ENCODE results near the gene PHACTR3. TPM values are rescaled to one million over a fixed set of nuclear protein-coding genes. Genes with fewer than 3 reads are reported as not detected.

PHACTR3 gene
- polyA plus RNA-seq, 3 donors from 2014 or later, result not detected

DNA sequence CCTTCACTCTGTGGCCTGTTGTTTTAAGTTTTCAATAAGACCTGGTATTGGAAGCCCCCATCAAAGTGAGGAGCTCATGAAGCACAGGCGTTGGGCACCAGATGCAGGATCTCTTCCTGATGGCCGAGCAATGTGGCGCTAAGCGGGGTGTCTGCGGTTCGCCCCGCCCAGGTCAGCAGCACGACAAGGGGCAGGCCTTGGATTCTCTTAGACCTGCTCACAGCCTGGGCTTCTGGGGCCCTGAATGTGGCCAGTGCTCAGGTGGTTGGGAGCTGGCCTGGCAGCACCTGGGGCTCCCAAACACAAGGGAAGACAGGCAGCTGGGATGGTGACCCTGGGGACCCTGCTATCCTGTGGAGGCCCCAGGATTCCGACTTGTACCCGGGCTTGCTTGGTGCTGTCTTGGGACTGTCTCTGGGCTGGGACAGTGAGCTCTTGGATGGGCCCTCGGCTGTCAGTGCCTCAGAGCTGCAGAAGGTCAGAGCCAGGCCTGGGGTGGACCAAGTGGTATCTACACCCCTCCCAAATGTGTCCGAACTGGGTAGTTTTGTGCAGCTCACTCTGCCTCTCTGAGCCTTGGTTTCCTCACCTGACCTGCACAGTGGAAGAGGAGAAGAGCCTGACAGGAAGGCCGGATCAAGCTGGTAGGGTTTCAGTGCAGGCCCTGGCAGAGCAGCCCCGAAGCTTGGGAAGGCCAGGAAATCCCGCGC lies 69.1 kb downstream of the PHACTR3 start:
- Mint-ChIP-seq H3K9me3 (no peaks in the 10 kb centered on the region), H3K4me1 (no peaks in the 10 kb centered on the region), H3K27ac (no peak overlapping the region), H3K4me3 (no peak overlapping the region), H3K36me3 (no peaks in the 10 kb centered on the region), H3K27me3 (ENCODE audit: low read depth in 3 of 3) (peaks cover 2 to 6% (median 3%) of the 10 kb centered on the region in 3 donors)
- DNase-seq, result no peak

DNA sequence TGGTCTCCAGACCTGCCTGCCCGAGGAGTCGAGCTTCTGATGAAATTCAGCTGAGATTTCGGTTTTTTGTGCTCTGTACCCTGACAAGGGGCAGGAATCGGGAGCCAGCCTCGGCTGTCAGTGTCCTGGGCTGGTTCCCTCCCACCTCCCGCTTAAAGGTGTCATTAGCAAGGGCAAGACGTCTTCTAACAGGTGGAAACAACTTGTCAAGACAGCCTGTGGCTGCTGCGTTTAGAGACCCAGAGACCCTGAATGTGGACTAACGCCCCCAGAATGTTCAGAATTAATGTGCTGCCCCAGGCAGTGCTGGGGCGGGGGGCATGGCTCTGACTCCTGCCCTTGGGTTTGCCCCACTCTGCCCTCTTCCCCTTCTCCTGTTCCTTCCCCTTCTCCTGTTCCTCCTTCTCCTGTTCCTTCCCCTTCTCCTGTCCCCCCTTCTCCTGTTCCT lies 69.7 kb downstream of the PHACTR3 start:
- no peaks in the 10 kb centered on the region for H3K36me3 Mint-ChIP-seq
- peaks cover 3 to 6% (median 3%) of the 10 kb centered on the region in 3 donors for H3K27me3 Mint-ChIP-seq (ENCODE audit: low read depth in 3 of 3)

DNA sequence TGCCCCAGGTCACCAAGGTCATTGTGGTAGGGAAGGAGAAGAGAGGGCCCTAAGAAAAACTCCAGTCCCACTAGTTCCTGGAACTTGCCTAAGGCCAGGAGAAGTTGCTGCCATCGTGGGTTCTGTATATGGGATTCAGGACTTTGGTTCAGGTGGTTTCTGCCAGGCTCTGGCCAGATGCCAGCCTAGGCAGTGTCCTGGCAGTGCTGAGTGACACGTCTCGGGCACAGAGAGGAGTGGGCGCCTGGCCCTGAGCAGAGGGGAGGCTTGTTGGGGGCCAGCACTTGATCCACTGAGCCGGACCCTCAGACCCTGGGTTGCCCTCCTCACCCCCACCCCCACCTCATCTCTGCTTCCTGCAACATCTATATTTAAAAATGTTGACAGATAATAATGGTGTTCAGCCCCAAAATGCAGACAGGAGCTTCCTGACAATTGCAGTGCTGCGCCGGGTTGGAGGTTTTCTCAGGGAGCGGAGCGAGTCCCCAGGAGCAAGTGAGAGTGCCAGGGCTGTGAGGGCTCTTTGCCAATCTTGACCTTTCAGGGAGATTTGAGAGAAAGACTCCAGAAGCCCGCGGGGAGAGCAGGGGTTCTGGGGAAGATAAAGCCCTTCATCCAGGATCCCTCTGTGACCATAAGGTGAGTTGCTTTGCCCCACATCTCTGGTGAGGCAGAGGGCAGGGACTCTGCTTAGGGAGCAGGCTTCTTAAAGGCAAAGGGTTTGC lies 71.9 kb downstream of the PHACTR3 start:
- H3K9me3 Mint-ChIP-seq, result no peaks in the 10 kb centered on the region

More for the DNA sequence above, 69.7 kb downstream of the PHACTR3 start:
- no peak overlapping the region for H3K4me3 Mint-ChIP-seq
- H3K4me1 Mint-ChIP-seq, result no peaks in the 10 kb centered on the region
- no peaks in the 10 kb centered on the region for H3K9me3 Mint-ChIP-seq
- H3K27ac Mint-ChIP-seq, result no peak overlapping the region
- no peak for DNase-seq

DNA sequence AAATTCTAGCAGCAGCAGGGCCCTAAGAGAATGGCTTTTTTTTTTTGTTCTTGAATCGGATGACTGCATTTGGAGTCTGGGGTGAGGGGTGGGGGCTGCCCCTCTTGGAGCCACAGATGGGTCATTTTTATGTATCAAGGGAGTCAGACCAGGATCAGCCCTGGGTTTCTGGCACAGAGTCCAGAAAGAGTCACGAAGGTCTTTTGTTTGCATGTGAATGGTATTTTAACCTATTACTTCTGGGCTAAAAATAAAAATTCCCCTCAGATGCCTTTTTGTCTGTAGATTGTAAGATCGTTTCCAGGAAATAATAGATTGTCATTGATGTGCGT lies 72.5 kb downstream of the PHACTR3 start:
- no peaks in the 10 kb centered on the region for H3K4me1 Mint-ChIP-seq
- no peaks in the 10 kb centered on the region for H3K9me3 Mint-ChIP-seq
- no peak overlapping the region for H3K27ac Mint-ChIP-seq
- H3K27me3 Mint-ChIP-seq (ENCODE audit: low read depth in 3 of 3), result peaks cover 2 to 6% (median 3%) of the 10 kb centered on the region in 3 donors
- DNase-seq, result no peak
- no peak overlapping the region for H3K4me3 Mint-ChIP-seq
- H3K36me3 Mint-ChIP-seq, result no peaks in the 10 kb centered on the region

More for the DNA sequence above, 71.9 kb downstream of the PHACTR3 start:
- peaks cover 2 to 6% (median 3%) of the 10 kb centered on the region in 3 donors for H3K27me3 Mint-ChIP-seq (ENCODE audit: low read depth in 3 of 3)
- no peak overlapping the region for H3K27ac Mint-ChIP-seq
- H3K4me1 Mint-ChIP-seq, result no peaks in the 10 kb centered on the region
- no peaks in the 10 kb centered on the region for H3K36me3 Mint-ChIP-seq
- DNase-seq, result no peak
- no peak overlapping the region for H3K4me3 Mint-ChIP-seq

DNA sequence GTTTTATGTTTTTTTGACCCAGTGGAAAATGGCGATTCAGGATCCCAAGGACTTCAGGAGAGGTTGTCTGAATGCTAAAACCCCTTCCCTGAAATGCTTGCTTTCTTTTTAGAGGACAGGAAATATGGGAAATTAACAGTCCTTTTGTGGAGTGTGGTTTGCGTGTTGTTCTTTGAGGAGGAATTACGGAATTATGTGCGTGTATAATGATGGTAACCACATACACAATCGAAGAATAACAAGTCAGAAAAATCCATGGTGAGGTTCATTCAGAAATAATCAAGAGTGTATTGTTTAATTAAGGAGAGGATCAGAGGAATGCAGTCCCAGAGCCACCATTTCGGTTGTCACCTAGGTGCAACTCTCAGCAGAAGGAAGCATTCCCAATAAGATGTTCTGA lies 73.2 kb downstream of the PHACTR3 start:
- no peak overlapping the region for H3K4me3 Mint-ChIP-seq
- peaks cover 0 to 6% (median 2%) of the 10 kb centered on the region in 3 donors for H3K27me3 Mint-ChIP-seq (ENCODE audit: low read depth in 3 of 3)
- H3K36me3 Mint-ChIP-seq, result no peaks in the 10 kb centered on the region
- no peak overlapping the region for H3K27ac Mint-ChIP-seq
- no peaks in the 10 kb centered on the region for H3K9me3 Mint-ChIP-seq
- H3K4me1 Mint-ChIP-seq, result no peaks in the 10 kb centered on the region
- no peak for DNase-seq

DNA sequence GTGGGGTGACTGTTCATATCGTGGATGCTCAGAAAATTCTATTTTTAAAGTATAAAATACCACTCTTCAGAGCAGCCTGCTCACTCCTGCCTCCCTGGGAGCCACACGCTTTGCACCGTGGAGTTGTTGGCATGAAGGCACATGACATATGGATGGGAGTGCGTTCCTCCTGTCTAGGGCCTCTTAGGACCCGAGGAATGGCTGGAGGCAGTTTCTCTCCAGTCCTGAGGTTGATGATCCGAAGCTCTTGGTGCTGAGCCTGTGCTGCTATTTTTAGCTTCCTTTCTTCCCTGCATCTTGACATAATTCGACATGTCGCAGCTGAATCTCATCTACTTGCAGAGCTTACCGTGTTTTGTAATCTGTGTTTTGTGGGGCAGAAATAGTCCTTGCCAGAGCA lies 73.9 kb downstream of the PHACTR3 start:
- Mint-ChIP-seq H3K27me3 (ENCODE audit: low read depth in 3 of 3) (peaks cover 0 to 4% (median 2%) of the 10 kb centered on the region in 3 donors), H3K4me1 (no peaks in the 10 kb centered on the region), H3K27ac (no peak overlapping the region), H3K4me3 (no peak overlapping the region), H3K9me3 (no peaks in the 10 kb centered on the region), H3K36me3 (no peaks in the 10 kb centered on the region)
- DNase-seq, result no peak

DNA sequence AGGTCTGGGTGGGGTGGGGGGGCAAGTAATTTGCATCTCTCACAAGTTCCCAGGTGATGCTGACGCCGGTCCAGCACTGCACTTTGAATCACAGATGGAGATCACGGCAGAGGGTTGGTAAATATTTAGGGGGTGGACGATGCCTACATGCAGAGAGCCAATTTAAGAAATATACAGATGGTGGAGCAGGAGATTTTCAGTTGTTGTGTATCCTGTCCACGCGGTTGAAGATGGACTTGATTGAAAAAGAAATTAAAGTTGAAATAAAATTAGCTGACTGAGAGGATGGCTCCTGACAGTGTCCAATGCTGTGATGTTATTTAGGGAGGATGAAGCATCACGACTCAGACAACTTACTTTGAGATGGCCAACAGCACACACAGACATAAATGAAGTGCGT lies 74.6 kb downstream of the PHACTR3 start:
- Mint-ChIP-seq H3K27me3 (ENCODE audit: low read depth in 3 of 3) (peaks cover 0 to 2% (median 0%) of the 10 kb centered on the region in 3 donors), H3K27ac (no peak overlapping the region), H3K4me1 (no peaks in the 10 kb centered on the region), H3K36me3 (no peaks in the 10 kb centered on the region), H3K9me3 (no peaks in the 10 kb centered on the region), H3K4me3 (no peak overlapping the region)
- DNase-seq, result no peak

DNA sequence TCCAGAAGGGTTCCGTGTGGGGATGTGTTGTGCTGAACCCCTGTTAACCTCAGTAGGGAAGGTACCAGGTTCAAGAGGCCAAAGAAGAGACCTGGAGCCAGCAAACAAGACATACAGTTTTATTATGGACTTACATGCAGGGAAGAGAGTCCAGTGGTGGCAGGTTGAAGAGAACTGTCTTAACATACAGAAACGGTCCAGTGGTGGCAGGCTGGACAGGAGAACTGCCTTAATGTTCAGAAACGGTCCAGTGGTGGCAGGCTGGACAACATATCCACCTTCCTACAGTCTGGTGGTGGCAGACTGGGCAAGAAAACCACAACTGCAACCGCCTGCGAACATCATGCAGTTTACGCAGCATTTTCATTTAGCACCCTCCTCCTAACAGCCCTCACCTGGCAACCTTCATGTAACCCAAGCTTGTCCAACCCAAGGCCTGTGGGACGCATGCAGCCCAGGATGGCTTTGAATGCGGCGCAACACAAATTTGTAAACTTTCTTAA lies 75.9 kb downstream of the PHACTR3 start:
- no peak overlapping the region for H3K27ac Mint-ChIP-seq
- H3K4me3 Mint-ChIP-seq, result no peak overlapping the region
- H3K36me3 Mint-ChIP-seq, result no peaks in the 10 kb centered on the region
- no peak for DNase-seq
- H3K27me3 Mint-ChIP-seq (ENCODE audit: low read depth in 3 of 3), result peaks cover 0 to 2% (median 0%) of the 10 kb centered on the region in 3 donors
- no peaks in the 10 kb centered on the region for H3K9me3 Mint-ChIP-seq
- H3K4me1 Mint-ChIP-seq, result no peaks in the 10 kb centered on the region

DNA sequence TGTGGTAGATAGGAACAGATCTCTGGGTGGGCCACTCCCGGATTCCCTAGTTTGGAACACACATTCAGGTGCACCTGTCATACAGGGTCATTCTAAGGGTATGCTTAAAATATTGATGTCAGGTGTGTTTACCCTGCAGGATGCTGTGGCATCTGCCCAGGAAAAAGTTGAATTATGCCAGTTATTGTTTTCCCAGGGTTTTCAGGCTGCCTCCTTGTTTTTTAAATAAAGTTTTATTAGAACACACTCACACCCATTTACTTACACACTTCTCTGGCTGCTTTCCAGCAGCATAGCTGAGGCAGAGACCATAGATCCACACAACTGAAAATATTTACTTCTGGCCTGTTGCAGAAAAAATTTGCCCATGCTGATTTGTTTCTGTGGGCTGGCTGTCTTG lies 76.5 kb downstream of the PHACTR3 start:
- Mint-ChIP-seq H3K4me3 (no peak overlapping the region), H3K4me1 (no peaks in the 10 kb centered on the region), H3K9me3 (no peaks in the 10 kb centered on the region), H3K27me3 (ENCODE audit: low read depth in 3 of 3) (peaks cover 0 to 2% (median 0%) of the 10 kb centered on the region in 3 donors), H3K36me3 (no peaks in the 10 kb centered on the region), H3K27ac (no peak overlapping the region)
- no peak for DNase-seq

DNA sequence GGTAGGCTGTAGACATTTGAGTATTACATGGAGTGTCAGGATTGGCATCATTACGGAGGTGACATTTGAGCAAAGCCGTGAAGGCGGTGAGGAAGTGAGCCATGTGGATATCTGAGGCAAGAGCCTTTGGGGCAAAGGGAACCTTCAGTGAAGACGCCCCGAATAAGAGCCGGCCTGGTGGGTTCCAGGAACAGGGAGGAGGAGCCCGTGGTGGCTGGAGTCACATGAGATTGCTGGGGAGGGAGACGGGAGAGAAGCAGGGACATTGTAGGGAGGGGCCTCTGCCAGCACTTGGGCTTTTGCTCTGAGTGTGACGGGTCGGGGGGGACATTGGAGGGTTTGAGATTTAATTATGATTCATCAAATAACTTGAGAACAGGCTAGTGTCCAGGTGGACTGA lies 78.3 kb downstream of the PHACTR3 start:
- H3K9me3 Mint-ChIP-seq, result no peaks in the 10 kb centered on the region
- peaks cover 0 to 2% (median 0%) of the 10 kb centered on the region in 3 donors for H3K27me3 Mint-ChIP-seq (ENCODE audit: low read depth in 3 of 3)
- H3K36me3 Mint-ChIP-seq, result no peaks in the 10 kb centered on the region
- DNase-seq, result no peak
- no peak overlapping the region for H3K4me3 Mint-ChIP-seq
- no peaks in the 10 kb centered on the region for H3K4me1 Mint-ChIP-seq
- H3K27ac Mint-ChIP-seq, result no peak overlapping the region

DNA sequence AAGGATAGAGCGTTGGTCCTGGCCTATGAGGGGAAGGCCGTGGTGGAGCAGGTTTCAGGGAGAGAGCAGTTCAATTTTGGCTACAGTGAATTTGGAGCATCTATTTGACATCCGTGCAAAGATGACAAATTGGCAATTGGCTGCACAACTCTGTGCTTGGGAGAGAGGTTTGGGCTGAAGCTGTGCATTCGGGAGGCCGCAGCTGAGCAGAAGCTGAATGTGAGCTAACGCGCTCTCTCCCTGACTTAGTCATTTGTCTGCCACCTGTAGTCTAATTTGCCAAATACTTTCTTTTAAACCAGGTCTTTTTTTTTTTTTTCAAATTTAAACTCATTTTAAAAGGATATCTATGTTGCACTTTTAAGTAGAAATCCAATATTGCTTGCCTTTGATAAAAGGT lies 78.8 kb downstream of the PHACTR3 start:
- Mint-ChIP-seq H3K4me1 (no peaks in the 10 kb centered on the region), H3K36me3 (no peaks in the 10 kb centered on the region), H3K4me3 (no peak overlapping the region), H3K27ac (no peak overlapping the region), H3K27me3 (ENCODE audit: low read depth in 3 of 3) (peaks cover 0 to 3% (median 2%) of the 10 kb centered on the region in 3 donors), H3K9me3 (no peaks in the 10 kb centered on the region)
- DNase-seq, result no peak

DNA sequence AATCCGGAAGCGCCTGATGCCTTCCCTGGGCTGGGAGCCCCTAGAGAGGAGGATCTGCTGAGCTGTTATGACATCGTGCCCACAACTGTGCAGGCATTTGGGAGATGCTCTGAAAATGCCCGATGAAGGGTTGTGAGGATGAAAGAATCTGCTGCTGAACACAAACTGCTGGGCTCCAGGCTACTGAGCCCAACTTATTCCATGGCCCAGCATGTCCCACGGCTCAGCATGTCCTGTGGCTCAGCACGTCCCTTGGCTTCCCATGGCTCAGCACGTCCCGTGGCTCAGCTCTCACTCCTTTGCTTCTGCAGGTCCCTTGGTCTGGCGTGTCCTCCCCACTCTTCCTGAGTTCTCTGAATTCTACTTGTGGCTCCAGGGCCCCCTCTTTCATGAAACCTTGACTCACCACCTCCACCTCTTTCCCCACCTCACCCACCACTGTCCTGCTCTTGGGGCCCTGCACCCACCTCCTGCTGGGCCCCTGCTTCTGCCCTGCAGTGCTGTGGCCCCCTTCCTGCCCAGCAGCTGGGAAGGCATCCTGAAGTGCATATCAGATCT lies 80.4 kb downstream of the PHACTR3 start:
- H3K27me3 Mint-ChIP-seq (ENCODE audit: low read depth in 3 of 3), result peaks cover 0 to 3% (median 0%) of the 10 kb centered on the region in 3 donors
- H3K4me3 Mint-ChIP-seq, result no peak overlapping the region
- H3K27ac Mint-ChIP-seq, result no peak overlapping the region
- H3K4me1 Mint-ChIP-seq, result no peaks in the 10 kb centered on the region
- H3K36me3 Mint-ChIP-seq, result no peaks in the 10 kb centered on the region
- DNase-seq, result no peak
- no peaks in the 10 kb centered on the region for H3K9me3 Mint-ChIP-seq

DNA sequence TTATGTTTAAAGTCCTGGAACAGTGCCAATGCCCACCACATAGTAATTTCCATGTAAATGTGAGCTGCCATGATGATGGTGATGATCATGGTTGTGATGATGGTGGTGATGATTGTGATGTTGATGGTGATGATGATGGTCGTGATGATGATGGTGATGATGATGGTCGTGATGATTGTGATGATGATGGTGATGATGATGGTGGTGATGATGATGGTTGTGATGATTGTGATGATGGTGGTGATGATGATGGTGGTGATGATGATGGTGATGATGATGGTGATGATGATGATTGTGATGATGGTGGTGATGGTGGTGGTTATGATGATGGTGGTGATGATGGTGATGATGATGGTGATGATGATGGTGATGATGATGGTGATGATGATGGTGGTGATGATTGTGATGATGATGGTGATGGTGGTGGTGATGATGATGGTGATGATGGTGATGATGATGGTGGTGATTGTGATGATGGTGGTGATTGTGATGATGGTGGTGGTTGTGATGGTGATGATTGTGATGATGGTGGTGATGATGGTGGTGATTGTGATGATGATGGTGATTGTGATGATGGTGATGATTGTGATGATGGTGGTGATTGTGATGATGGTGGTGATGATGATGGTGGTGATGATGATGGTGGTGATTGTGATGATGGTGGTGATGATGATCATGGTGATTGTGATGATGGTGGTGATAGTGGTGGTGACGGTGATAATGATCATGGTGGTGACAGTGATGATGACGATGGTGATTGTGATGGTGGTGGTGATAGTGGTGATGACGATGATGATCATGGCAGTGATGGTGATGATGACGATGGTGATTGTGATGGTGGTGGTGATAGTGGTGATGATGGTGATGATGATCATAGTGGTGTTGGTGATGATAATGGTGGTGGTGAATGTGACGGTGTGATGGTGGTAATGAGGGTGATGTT lies 82.3 kb downstream of the PHACTR3 start:
- H3K9me3 Mint-ChIP-seq, result no peaks in the 10 kb centered on the region
- H3K4me3 Mint-ChIP-seq, result no peak overlapping the region
- no peak overlapping the region for H3K27ac Mint-ChIP-seq
- H3K36me3 Mint-ChIP-seq, result no peaks in the 10 kb centered on the region
- no peaks in the 10 kb centered on the region for H3K4me1 Mint-ChIP-seq
- peaks cover 0 to 4% (median 3%) of the 10 kb centered on the region in 3 donors for H3K27me3 Mint-ChIP-seq (ENCODE audit: low read depth in 3 of 3)
- DNase-seq, result no peak
